K562 treated with DMSO at 1 percent for 24 hours (cell line): ENCODE data around the gene PTPDC1. TPM values are rescaled to one million over a fixed set of nuclear protein-coding genes. Genes with fewer than 3 reads are reported as not detected.

ENCODE experiments used
- total RNA-seq: library from RNA; unstranded; fragments of 300-600 nt; gene quantifications from 2 replicates; pipeline ENCODE4 v1.2.3, GENCODE V29; 2022; ENCODE audit warnings: low read depth; ENCODE audit not compliant: insufficient read depth

The PTPDC1 gene, protein sequence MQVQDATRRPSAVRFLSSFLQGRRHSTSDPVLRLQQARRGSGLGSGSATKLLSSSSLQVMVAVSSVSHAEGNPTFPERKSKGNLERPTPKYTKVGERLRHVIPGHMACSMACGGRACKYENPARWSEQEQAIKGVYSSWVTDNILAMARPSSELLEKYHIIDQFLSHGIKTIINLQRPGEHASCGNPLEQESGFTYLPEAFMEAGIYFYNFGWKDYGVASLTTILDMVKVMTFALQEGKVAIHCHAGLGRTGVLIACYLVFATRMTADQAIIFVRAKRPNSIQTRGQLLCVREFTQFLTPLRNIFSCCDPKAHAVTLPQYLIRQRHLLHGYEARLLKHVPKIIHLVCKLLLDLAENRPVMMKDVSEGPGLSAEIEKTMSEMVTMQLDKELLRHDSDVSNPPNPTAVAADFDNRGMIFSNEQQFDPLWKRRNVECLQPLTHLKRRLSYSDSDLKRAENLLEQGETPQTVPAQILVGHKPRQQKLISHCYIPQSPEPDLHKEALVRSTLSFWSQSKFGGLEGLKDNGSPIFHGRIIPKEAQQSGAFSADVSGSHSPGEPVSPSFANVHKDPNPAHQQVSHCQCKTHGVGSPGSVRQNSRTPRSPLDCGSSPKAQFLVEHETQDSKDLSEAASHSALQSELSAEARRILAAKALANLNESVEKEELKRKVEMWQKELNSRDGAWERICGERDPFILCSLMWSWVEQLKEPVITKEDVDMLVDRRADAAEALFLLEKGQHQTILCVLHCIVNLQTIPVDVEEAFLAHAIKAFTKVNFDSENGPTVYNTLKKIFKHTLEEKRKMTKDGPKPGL
- 4.8 and 5.3 TPM in 2 replicates for total RNA-seq

GRCh38 chr9:94084314-94084713 lies at the start of gene PTPDC1:
PTPDC1 (plus strand) TSS chr9:94084464; CDS start chr9:94084531, 67 bp downstream.

Other genes with a start within 250 kb of the PTPDC1 start
- 0.56 and 1.2 TPM in 2 replicates for gene BARX1, start 129.1 kb upstream of the PTPDC1 start, total RNA-seq
- gene ZNF169, start 174.8 kb downstream of the PTPDC1 start, total RNA-seq: 2.0 and 3.5 TPM in 2 replicates
- not detected in 2 replicates for gene NUTM2F, start 244.2 kb downstream of the PTPDC1 start, total RNA-seq